ENCODE data around the gene ACSF2. TPM values are rescaled to one million over a fixed set of nuclear protein-coding genes. Genes with fewer than 3 reads are reported as not detected.

The ACSF2 gene
- total and polyA plus RNA-seq, 2 of the 13 experiments (the other 11 are each of a cell fraction or from before 2014, with no cell fraction given) = 87.3 to 109 TPM

- no peak for TF ChIP-seq NR2F2 (IDR thresholded peaks at IDR 0.05; ENCODE audit: borderline replicate concordance, low read depth)
- 0 out of 2 replicates have a peak, but pooled peaks have one; percentile 32 for TF ChIP-seq ZIK1 (CRISPR knock-in tag; IDR thresholded peaks at IDR 0.05; ENCODE audit: borderline replicate concordance, low read depth)
- TF ChIP-seq MXD3 (CRISPR knock-in tag; IDR thresholded peaks at IDR 0.05) = no peak; the same call in 1 of the 2 replicates
- TF ChIP-seq ZSCAN31 (CRISPR knock-in tag; IDR thresholded peaks at IDR 0.05; ENCODE audit: low read depth) = no peak
- TF ChIP-seq ZNF746 (CRISPR knock-in tag; IDR thresholded peaks at IDR 0.05) = no peak
- TF ChIP-seq ZNF546 (CRISPR knock-in tag; conservative IDR thresholded peaks at IDR 0.05) = no peak
- TF ChIP-seq ZNF326 (CRISPR knock-in tag; IDR thresholded peaks at IDR 0.05; ENCODE audit: borderline replicate concordance) = no peak
- no peak for TF ChIP-seq SP140L (CRISPR knock-in tag; IDR thresholded peaks at IDR 0.05; ENCODE audit: borderline replicate concordance)
- no peak for TF ChIP-seq TERF1 (CRISPR knock-in tag; IDR thresholded peaks at IDR 0.05)
- TF ChIP-seq CSRNP2 (CRISPR knock-in tag; conservative IDR thresholded peaks at IDR 0.05; ENCODE audit: low read depth) = no peak
- TF ChIP-seq MIER3 (CRISPR knock-in tag; IDR thresholded peaks at IDR 0.05; ENCODE audit: borderline replicate concordance) = 0 out of 2 replicates have a peak, but pooled peaks have one; percentile 25
- no peak for TF ChIP-seq ZNF264 (CRISPR knock-in tag; IDR thresholded peaks at IDR 0.05)
- TF ChIP-seq CREB1 (IDR thresholded peaks at IDR 0.05) = no peak
- TF ChIP-seq CREB1 (CRISPR knock-in tag; IDR thresholded peaks at IDR 0.05) = no peak
- no peak for TF ChIP-seq JUND (CRISPR knock-in tag; IDR thresholded peaks at IDR 0.05)
- TF ChIP-seq ZNF512B (CRISPR knock-in tag; IDR thresholded peaks at IDR 0.05; ENCODE audit: borderline replicate concordance) = no peak
- 0 out of 2 replicates have a peak, but pooled peaks have one; percentile 71 for TF ChIP-seq ZNF280B (CRISPR knock-in tag; IDR thresholded peaks at IDR 0.05; ENCODE audit: borderline replicate concordance)
- peak; percentile 75; the same call in 1 of the 2 replicates for TF ChIP-seq CBX5 (CRISPR knock-in tag; IDR thresholded peaks at IDR 0.05; ENCODE audit: borderline replicate concordance)
- no peak for TF ChIP-seq ZBTB7B (CRISPR knock-in tag; IDR thresholded peaks at IDR 0.05)
- no peak for TF ChIP-seq STAT5B (CRISPR knock-in tag; IDR thresholded peaks at IDR 0.05)
- no peak for TF ChIP-seq EP300 (IDR thresholded peaks at IDR 0.05; ENCODE audit: low read depth in 2 of 2, low read length in 2 of 2)
- no peak for TF ChIP-seq EP300 (CRISPR knock-in tag; IDR thresholded peaks at IDR 0.05; ENCODE audit: borderline replicate concordance)
- no peak for TF ChIP-seq ZNF343 (CRISPR knock-in tag; IDR thresholded peaks at IDR 0.05)
These were observed 53.6 kb downstream of the ACSF2 start (continued) for GRCh38 chr17:50479522-50480141.

All from HepG2 (cell line).